ENCODE data around the gene LRPAP1. TPM values are rescaled to one million over a fixed set of nuclear protein-coding genes. Genes with fewer than 3 reads are reported as not detected.
"Not testable (repeated sequence)": the region's sequence is repeated elsewhere in the genome, so short reads cannot be mapped to it uniquely, and the experiment has no call there.

Gene LRPAP1
- total and polyA plus RNA-seq, 2 donors (not counting 3 experiments of a cell fraction or from before 2014, with no cell fraction given) = 90.1 to 170 TPM

- H3K4me3 ChIP-seq (replicated peaks in 1 of 3; ENCODE audit: insufficient read depth in 1 of 3, low read depth in 1 of 3, low read length in 3 of 3); H3K9ac ChIP-seq (replicated peaks; ENCODE audit: extremely low read depth, insufficient read depth, low read length); H3K27me3 ChIP-seq (ENCODE audit: control insufficient read depth in 2 of 2, insufficient read depth in 2 of 2, low read length in 2 of 2); H3K27ac ChIP-seq (ENCODE audit: insufficient read depth, low read depth, low read length); H3K36me3 ChIP-seq (ENCODE audit: control insufficient read depth in 2 of 2, extremely low read depth in 1 of 2, insufficient read depth in 2 of 2, low read length in 2 of 2); H3K4me1 ChIP-seq (ENCODE audit: control insufficient read depth, extremely low read depth, insufficient read depth, low read length); H3K9me3 ChIP-seq (replicated peaks; ENCODE audit: control insufficient read depth, insufficient read depth, low read length); dilution Hi-C loops (cut with MboI; ENCODE audit: extremely low pct_ligation_motif_present, low sequenced_read_pairs); H3K79me2 ChIP-seq (ENCODE audit: control insufficient read depth, insufficient read depth, low read length); H3K9me1 ChIP-seq (replicated peaks; ENCODE audit: control insufficient read depth, extremely low read depth, insufficient read depth, low read length); H4K20me1 ChIP-seq (replicated peaks; ENCODE audit: control insufficient read depth, extremely low read depth, insufficient read depth, low read length); CTCF ChIA-PET; intact Hi-C loops (cut with micrococcal nuclease); POLR2A ChIA-PET; H3K4me2 ChIP-seq (ENCODE audit: insufficient read depth, low read length); DNase-seq (ENCODE audit: low read depth, low spot score); BruUV-seq (replicated peaks); FAIRE-seq; H2AFZ ChIP-seq (ENCODE audit: low read depth, low read length): not testable (repeated sequence)
These were observed 13.1 kb upstream of the LRPAP1 start for GRCh38 chr4:3545351-3545750.

- H3K4me2 ChIP-seq (ENCODE audit: insufficient read depth, low read length); H3K9ac ChIP-seq (replicated peaks; ENCODE audit: extremely low read depth, insufficient read depth, low read length); H2AFZ ChIP-seq (ENCODE audit: low read depth, low read length); POLR2A ChIA-PET; H3K79me2 ChIP-seq (ENCODE audit: control insufficient read depth, insufficient read depth, low read length); H3K27me3 ChIP-seq (ENCODE audit: control insufficient read depth in 2 of 2, insufficient read depth in 2 of 2, low read length in 2 of 2); intact Hi-C loops (cut with micrococcal nuclease); CTCF ChIA-PET; H3K36me3 ChIP-seq (ENCODE audit: control insufficient read depth in 2 of 2, extremely low read depth in 1 of 2, insufficient read depth in 2 of 2, low read length in 2 of 2); dilution Hi-C loops (cut with MboI; ENCODE audit: extremely low pct_ligation_motif_present, low sequenced_read_pairs); H3K4me3 ChIP-seq (replicated peaks in 1 of 3; ENCODE audit: insufficient read depth in 1 of 3, low read depth in 1 of 3, low read length in 3 of 3); H3K9me3 ChIP-seq (replicated peaks; ENCODE audit: control insufficient read depth, insufficient read depth, low read length); H3K4me1 ChIP-seq (ENCODE audit: control insufficient read depth, extremely low read depth, insufficient read depth, low read length); H4K20me1 ChIP-seq (replicated peaks; ENCODE audit: control insufficient read depth, extremely low read depth, insufficient read depth, low read length); H3K9me1 ChIP-seq (replicated peaks; ENCODE audit: control insufficient read depth, extremely low read depth, insufficient read depth, low read length); H3K27ac ChIP-seq (ENCODE audit: insufficient read depth, low read depth, low read length); FAIRE-seq: not testable (repeated sequence)
- peak; percentile 43 for DNase-seq (ENCODE audit: low read depth, low spot score)
- BruUV-seq (replicated peaks) = TSS peak; percentile 82
These were observed 12.2 kb upstream of the LRPAP1 start for GRCh38 chr4:3544259-3545025.

GRCh38 chr4:3543415-3543814 is 11.2 kb upstream of the LRPAP1 start:
- H3K4me1 ChIP-seq (ENCODE audit: control insufficient read depth, extremely low read depth, insufficient read depth, low read length); H3K36me3 ChIP-seq (ENCODE audit: control insufficient read depth in 2 of 2, extremely low read depth in 1 of 2, insufficient read depth in 2 of 2, low read length in 2 of 2); dilution Hi-C loops (cut with MboI; ENCODE audit: extremely low pct_ligation_motif_present, low sequenced_read_pairs); H3K27me3 ChIP-seq (ENCODE audit: control insufficient read depth in 2 of 2, insufficient read depth in 2 of 2, low read length in 2 of 2); H3K9me1 ChIP-seq (replicated peaks; ENCODE audit: control insufficient read depth, extremely low read depth, insufficient read depth, low read length); H2AFZ ChIP-seq (ENCODE audit: low read depth, low read length); H3K4me2 ChIP-seq (ENCODE audit: insufficient read depth, low read length); intact Hi-C loops (cut with micrococcal nuclease); H4K20me1 ChIP-seq (replicated peaks; ENCODE audit: control insufficient read depth, extremely low read depth, insufficient read depth, low read length); H3K9me3 ChIP-seq (replicated peaks; ENCODE audit: control insufficient read depth, insufficient read depth, low read length); H3K27ac ChIP-seq (ENCODE audit: insufficient read depth, low read depth, low read length); H3K79me2 ChIP-seq (ENCODE audit: control insufficient read depth, insufficient read depth, low read length); H3K4me3 ChIP-seq (replicated peaks in 1 of 3; ENCODE audit: insufficient read depth in 1 of 3, low read depth in 1 of 3, low read length in 3 of 3); FAIRE-seq; H3K9ac ChIP-seq (replicated peaks; ENCODE audit: extremely low read depth, insufficient read depth, low read length); BruUV-seq (replicated peaks); DNase-seq (ENCODE audit: low read depth, low spot score); CTCF ChIA-PET; POLR2A ChIA-PET: not testable (repeated sequence)

- H3K36me3 ChIP-seq (ENCODE audit: control insufficient read depth in 2 of 2, extremely low read depth in 1 of 2, insufficient read depth in 2 of 2, low read length in 2 of 2); POLR2A ChIA-PET; H3K79me2 ChIP-seq (ENCODE audit: control insufficient read depth, insufficient read depth, low read length); dilution Hi-C loops (cut with MboI; ENCODE audit: extremely low pct_ligation_motif_present, low sequenced_read_pairs); H3K27me3 ChIP-seq (ENCODE audit: control insufficient read depth in 2 of 2, insufficient read depth in 2 of 2, low read length in 2 of 2); H4K20me1 ChIP-seq (replicated peaks; ENCODE audit: control insufficient read depth, extremely low read depth, insufficient read depth, low read length); BruUV-seq (replicated peaks); H3K9ac ChIP-seq (replicated peaks; ENCODE audit: extremely low read depth, insufficient read depth, low read length); H3K4me1 ChIP-seq (ENCODE audit: control insufficient read depth, extremely low read depth, insufficient read depth, low read length); H3K9me3 ChIP-seq (replicated peaks; ENCODE audit: control insufficient read depth, insufficient read depth, low read length); FAIRE-seq; CTCF ChIA-PET; H3K9me1 ChIP-seq (replicated peaks; ENCODE audit: control insufficient read depth, extremely low read depth, insufficient read depth, low read length); DNase-seq (ENCODE audit: low read depth, low spot score); intact Hi-C loops (cut with micrococcal nuclease); H2AFZ ChIP-seq (ENCODE audit: low read depth, low read length); H3K27ac ChIP-seq (ENCODE audit: insufficient read depth, low read depth, low read length); H3K4me3 ChIP-seq (replicated peaks in 1 of 3; ENCODE audit: insufficient read depth in 1 of 3, low read depth in 1 of 3, low read length in 3 of 3); H3K4me2 ChIP-seq (ENCODE audit: insufficient read depth, low read length): not testable (repeated sequence)
These were observed 6.7 kb upstream of the LRPAP1 start for GRCh38 chr4:3538906-3539305.
